Measurements from ENCODE around the gene CRIP3.

The CRIP3 gene

GRCh38 chr6:43260791-43261190, 47.8 kb downstream of the CRIP3 start:
- ChIA-PET CTCF (interaction anchor here (2.3 to 6.6 kb wide), 2 partner anchors 227 to 246 kb away, joined by 5 to 77 read pairs; partner anchors contain the start of gene LRRC73), POLR2A (no interaction called here)
- DNase-seq (ENCODE audit: extremely low spot score), result no peak
- TF ChIP-seq, protein P1, sequence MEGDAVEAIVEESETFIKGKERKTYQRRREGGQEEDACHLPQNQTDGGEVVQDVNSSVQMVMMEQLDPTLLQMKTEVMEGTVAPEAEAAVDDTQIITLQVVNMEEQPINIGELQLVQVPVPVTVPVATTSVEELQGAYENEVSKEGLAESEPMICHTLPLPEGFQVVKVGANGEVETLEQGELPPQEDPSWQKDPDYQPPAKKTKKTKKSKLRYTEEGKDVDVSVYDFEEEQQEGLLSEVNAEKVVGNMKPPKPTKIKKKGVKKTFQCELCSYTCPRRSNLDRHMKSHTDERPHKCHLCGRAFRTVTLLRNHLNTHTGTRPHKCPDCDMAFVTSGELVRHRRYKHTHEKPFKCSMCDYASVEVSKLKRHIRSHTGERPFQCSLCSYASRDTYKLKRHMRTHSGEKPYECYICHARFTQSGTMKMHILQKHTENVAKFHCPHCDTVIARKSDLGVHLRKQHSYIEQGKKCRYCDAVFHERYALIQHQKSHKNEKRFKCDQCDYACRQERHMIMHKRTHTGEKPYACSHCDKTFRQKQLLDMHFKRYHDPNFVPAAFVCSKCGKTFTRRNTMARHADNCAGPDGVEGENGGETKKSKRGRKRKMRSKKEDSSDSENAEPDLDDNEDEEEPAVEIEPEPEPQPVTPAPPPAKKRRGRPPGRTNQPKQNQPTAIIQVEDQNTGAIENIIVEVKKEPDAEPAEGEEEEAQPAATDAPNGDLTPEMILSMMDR (IDR thresholded peaks at IDR 0.05; ENCODE audit: control extremely low read depth, extremely low read depth, low read depth, missing control alignments), result no peak

DNA sequence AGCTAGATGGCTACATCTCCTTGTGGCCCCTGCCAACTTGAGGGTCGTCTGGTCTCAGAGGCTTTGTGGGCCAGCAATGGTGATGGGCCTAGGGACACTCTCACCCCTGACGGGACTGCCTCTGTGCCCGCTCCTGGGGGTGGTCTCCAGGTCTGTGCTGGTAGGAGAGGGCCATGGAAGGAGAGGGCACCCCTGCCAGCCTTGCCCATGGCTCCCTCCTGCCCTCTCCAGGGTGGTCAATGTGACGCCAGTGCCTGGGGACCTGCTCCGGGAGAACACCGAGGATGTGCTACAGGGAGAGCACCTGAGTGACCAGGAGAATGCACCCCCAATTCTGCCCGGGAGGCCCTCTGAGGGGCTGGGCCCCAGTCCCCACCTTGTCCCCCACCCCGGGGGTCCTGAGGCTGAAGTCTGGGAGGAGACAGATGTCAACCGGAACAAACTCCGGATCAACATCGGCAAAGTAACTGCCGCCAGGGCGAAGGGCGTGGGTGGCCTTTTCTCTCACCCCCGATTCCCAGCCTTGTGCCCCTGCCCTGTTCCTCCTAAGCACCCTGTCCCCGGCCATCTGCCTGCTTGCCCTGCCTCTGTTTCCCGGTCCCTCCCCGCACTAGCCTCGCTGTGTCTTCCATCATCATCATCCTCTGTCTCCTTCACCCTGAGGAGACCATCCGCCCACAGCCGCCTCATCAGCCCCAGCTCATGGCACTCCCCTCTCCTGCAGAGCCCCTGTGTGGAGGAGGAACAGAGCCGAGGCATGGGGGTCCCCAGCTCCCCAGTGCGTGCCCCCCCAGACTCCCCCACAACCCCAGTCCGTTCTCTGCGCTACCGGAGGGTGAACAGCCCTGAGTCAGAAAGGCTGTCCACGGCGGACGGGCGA, 49.6 kb downstream of the CRIP3 start:
- no peak for DNase-seq (ENCODE audit: extremely low spot score)
- CTCF ChIA-PET, result interaction anchor here (0.9 to 1.7 kb wide), 3 partner anchors 10 to 248 kb away, joined by 3 to 5 read pairs (median 3); no protein-coding TSS in a partner anchor
- TF ChIP-seq, protein P1 (IDR thresholded peaks at IDR 0.05; ENCODE audit: control extremely low read depth, extremely low read depth, low read depth, missing control alignments), result no peak
- POLR2A ChIA-PET, result no interaction called here

DNA sequence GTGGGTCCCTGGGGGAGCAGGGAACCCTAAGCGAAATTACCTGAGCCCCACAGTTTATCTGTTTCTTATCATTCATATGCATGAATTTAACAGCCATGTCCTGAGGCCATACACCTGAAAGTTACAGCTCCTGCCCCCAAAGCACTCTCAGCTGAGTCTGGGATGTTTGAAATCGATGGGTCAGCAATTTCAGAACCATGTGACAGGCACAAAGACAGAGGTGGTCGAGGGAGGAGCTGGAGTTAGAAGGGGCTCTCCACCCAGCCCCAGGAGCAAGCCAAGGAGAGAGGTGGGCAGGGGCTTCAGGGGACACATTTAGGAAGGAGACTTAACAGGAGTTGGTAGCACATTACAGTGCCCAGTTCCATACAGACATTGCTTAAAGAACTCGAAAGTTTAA, 50.4 kb downstream of the CRIP3 start:
- ChIA-PET CTCF (interaction anchor here (0.9 to 1.0 kb wide), 2 partner anchors 10 to 30 kb away, joined by 3 read pairs; no protein-coding TSS in a partner anchor), POLR2A (no interaction called here)
- no peak for DNase-seq (ENCODE audit: extremely low spot score)
- TF ChIP-seq, protein P1 (IDR thresholded peaks at IDR 0.05; ENCODE audit: control extremely low read depth, extremely low read depth, low read depth, missing control alignments), result no peak

DNA sequence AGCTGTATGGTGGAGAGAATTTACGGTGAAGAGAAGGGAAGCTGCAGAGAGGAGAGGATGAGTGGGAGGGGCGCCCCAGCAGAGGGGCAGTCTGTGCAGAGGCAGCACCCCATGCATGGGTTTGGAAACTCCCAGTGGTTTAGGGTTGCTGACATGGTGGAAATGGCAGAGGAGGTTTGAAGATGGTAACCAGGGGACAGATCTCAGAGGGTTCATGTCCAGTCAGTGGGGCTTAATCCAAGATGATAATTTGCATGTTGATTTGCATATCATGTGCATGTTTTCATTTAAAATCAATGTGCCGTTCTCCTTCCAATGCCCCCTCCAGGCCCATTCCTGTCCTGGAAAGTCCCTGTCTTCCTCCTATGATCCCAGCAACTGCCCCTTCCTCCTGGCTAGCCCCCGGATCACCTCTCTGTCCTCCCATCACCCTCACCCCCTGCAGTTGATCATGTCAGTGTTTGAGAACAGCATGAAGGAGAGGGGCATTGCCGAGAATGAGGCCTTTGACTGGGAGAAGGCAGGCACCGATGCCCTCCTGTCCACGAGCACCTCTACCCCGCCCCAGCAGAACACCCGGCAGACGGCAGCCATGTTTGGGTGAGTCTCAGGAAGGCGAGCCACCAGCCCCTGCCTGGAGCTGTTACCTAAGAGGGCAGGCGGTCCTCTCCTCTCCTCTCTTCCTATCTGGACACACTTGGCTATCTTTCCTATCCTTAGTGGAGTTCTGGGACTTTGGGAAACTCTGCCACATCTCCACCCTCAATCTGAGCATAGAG, 51.1 kb downstream of the CRIP3 start:
- TF ChIP-seq, protein P1 (IDR thresholded peaks at IDR 0.05; ENCODE audit: control extremely low read depth, extremely low read depth, low read depth, missing control alignments), result no peak
- POLR2A ChIA-PET, result no interaction called here
- no peak for DNase-seq (ENCODE audit: extremely low spot score)
- CTCF ChIA-PET, result interaction anchor here (0.9 to 1.0 kb wide), 2 partner anchors 11 to 30 kb away, joined by 3 read pairs; no protein-coding TSS in a partner anchor

DNA sequence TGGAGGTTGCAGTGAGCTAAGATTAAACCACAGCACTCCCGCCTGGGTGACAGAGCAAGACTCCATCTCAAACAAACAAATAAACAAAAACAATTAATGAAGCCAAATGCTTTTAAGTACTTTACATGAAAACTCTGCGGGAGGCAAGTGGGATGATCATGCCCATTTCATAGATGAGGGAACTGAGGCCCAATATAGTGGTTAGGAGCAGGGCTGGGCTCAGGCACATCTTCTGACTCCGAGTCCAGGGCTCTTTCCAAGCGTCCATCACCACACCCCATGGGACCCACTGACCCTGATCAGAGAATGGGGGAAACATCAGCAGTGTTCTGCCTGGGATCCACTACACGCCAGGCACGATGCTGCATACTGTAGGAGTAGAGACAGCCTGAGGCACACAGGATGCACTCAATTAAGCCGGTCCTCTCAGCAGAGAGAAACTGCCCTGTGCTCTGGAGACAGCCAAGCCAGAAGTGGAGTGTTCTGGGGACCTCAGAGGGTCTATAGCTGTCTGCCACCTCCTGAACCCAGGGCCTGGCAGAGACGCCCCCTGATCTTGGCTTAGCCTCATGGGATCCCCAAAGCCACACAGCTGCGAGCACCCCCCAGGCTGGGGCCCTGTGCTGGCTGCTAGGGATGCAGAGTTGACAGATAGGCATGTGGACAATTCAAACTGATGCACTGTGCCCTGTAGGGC, 51.8 kb downstream of the CRIP3 start:
- DNase-seq (ENCODE audit: extremely low spot score), result no peak
- ChIA-PET CTCF (interaction anchor here (1.4 to 5.8 kb wide), 3 partner anchors 7 to 28 kb away, joined by 4 to 38 read pairs (median 5); partner anchors contain the start of gene DNPH1), POLR2A (no interaction called here)
- TF ChIP-seq, protein P1 (IDR thresholded peaks at IDR 0.05; ENCODE audit: control extremely low read depth, extremely low read depth, low read depth, missing control alignments), result no peak
